ENCODE results near the gene CRYGD. TPM values are rescaled to one million over a fixed set of nuclear protein-coding genes. Genes with fewer than 3 reads are reported as not detected.
"Not testable (repeated sequence)": the region's sequence is repeated elsewhere in the genome, so short reads cannot be mapped to it uniquely, and the experiment has no call there.

The CRYGD gene
- not detected in 2 replicates for polyA plus RNA-seq (2011; rRNA removed)
- not detected in 2 replicates for polyA minus RNA-seq (2011; rRNA and poly(A)+ RNA removed)

GRCh38 chr2:208124013-208124715, at the start of gene CRYGD:
Gene CRYGD, minus strand, starts transcription at chr2:208124524. Its CDS starts 51 bp downstream, at chr2:208124473.
- CTCF ChIA-PET; H3K36me3 ChIP-seq (ENCODE audit: control insufficient read depth, insufficient read depth, low read length); H3K27me3 ChIP-seq (ENCODE audit: control insufficient read depth, insufficient read depth, low read length); DNase-seq (ENCODE audit: low read depth); H3K4me3 ChIP-seq (ENCODE audit: low read depth, low read length); POLR2A ChIA-PET: not testable (repeated sequence)

- ChIA-PET POLR2A (no interaction called here), CTCF (interaction anchor here (1.6 kb wide), 1 partner anchor 12 kb away, joined by 3 read pairs; no protein-coding TSS in a partner anchor)
- H3K36me3 ChIP-seq (ENCODE audit: control insufficient read depth, insufficient read depth, low read length), result no peaks in the 10 kb centered on the region
- H3K27me3 ChIP-seq (ENCODE audit: control insufficient read depth, insufficient read depth, low read length), result no peaks in the 10 kb centered on the region
- no peak overlapping the region for H3K4me3 ChIP-seq (ENCODE audit: low read depth, low read length)
- no peak for TF ChIP-seq CTCF (IDR thresholded peaks at IDR 0.05; ENCODE audit: insufficient read depth, low read depth, low read length)
- no peak for DNase-seq (ENCODE audit: low read depth)
Observed at GRCh38 chr2:208172125-208172524, 47.8 kb upstream of the CRYGD start.

GRCh38 chr2:208164951-208165755, 40.8 kb upstream of the CRYGD start:
- CTCF ChIA-PET, result interaction anchor here (1.9 kb wide), 1 partner anchor 10 kb away, joined by 7 read pairs; no protein-coding TSS in a partner anchor
- POLR2A ChIA-PET, result no interaction called here
- no peak for DNase-seq (ENCODE audit: low read depth)
- Histone ChIP-seq H3K27me3 (ENCODE audit: control insufficient read depth, insufficient read depth, low read length) (no peaks in the 10 kb centered on the region), H3K36me3 (ENCODE audit: control insufficient read depth, insufficient read depth, low read length) (no peaks in the 10 kb centered on the region), H3K4me3 (ENCODE audit: low read depth, low read length) (no peak overlapping the region)
- TF ChIP-seq CTCF (IDR thresholded peaks at IDR 0.05; ENCODE audit: insufficient read depth, low read depth, low read length), result no peak

- Histone ChIP-seq H3K36me3 (ENCODE audit: control insufficient read depth, insufficient read depth, low read length) (no peaks in the 10 kb centered on the region), H3K4me3 (ENCODE audit: low read depth, low read length) (no peak within 1 kb of the TSS), H3K27me3 (ENCODE audit: control insufficient read depth, insufficient read depth, low read length) (no peaks in the 10 kb centered on the region)
- ChIA-PET POLR2A (no interaction called here), CTCF (no interaction called here)
- DNase-seq (ENCODE audit: low read depth), result no peak
- no peak for TF ChIP-seq CTCF (IDR thresholded peaks at IDR 0.05; ENCODE audit: insufficient read depth, low read depth, low read length)
Observed at GRCh38 chr2:208163489-208163888, 39.2 kb upstream of the CRYGD start, which contains the start of gene CRYGA. Gene CRYGA, minus strand, starts transcription at chr2:208163589. Its CDS starts 33 bp downstream, at chr2:208163556.

GRCh38 chr2:208156439-208156838, 32.1 kb upstream of the CRYGD start:
- TF ChIP-seq CTCF (IDR thresholded peaks at IDR 0.05; ENCODE audit: insufficient read depth, low read depth, low read length), result no peak
- H3K36me3 ChIP-seq (ENCODE audit: control insufficient read depth, insufficient read depth, low read length), result no peaks in the 10 kb centered on the region
- no peak overlapping the region for H3K4me3 ChIP-seq (ENCODE audit: low read depth, low read length)
- no peaks in the 10 kb centered on the region for H3K27me3 ChIP-seq (ENCODE audit: control insufficient read depth, insufficient read depth, low read length)
- POLR2A ChIA-PET, result no interaction called here
- CTCF ChIA-PET, result interaction anchor here (1.2 kb wide), 1 partner anchor 10 kb away, joined by 5 read pairs; no protein-coding TSS in a partner anchor
- DNase-seq (ENCODE audit: low read depth), result no peak

Measured in BJ (cell line).